HG02840 (cell line): Measurements from ENCODE around the gene MISP.
"Not testable (repeated sequence)": the region's sequence is repeated elsewhere in the genome, so short reads cannot be mapped to it uniquely, and the experiment has no call there.

Experiments used
- ATAC-seq: cut with Tn5 transposase; IDR thresholded peaks from one replicate; pipeline ENCODE4 v1.9.1; 2021; ENCODE audit warnings: mild to moderate bottlenecking, moderate library complexity, moderate number of reproducible peaks; ENCODE audit not compliant: unreplicated experiment, low FRiP score

MISP gene

GRCh38 chr19:745138-745537 is 5.8 kb upstream of the MISP start:
- ATAC-seq, result not testable (repeated sequence)

- ATAC-seq, result no peak
These were observed 4.6 kb upstream of the MISP start for GRCh38 chr19:746208-746819.

GRCh38 chr19:746956-747355 is 4.0 kb upstream of the MISP start:
- no peak for ATAC-seq

- ATAC-seq, result no peak
These were observed 3.3 kb upstream of the MISP start for GRCh38 chr19:747432-748273.

GRCh38 chr19:748274-748598 is 2.7 kb upstream of the MISP start:
- ATAC-seq, result no peak

- no peak for ATAC-seq
These were observed 1.1 kb upstream of the MISP start for GRCh38 chr19:749811-750210.

- ATAC-seq, result no peak
These were observed 809 bp downstream of the MISP start for GRCh38 chr19:751501-752341.

GRCh38 chr19:752652-753517 is 2.0 kb downstream of the MISP start:
- ATAC-seq, result no peak

- no peak for ATAC-seq
These were observed 3.6 kb downstream of the MISP start for GRCh38 chr19:754530-754929.

GRCh38 chr19:755063-755462 is 4.2 kb downstream of the MISP start:
- ATAC-seq, result no peak

- no peak for ATAC-seq
These were observed 5.3 kb downstream of the MISP start for GRCh38 chr19:756236-756635.

GRCh38 chr19:756821-757688 is 6.1 kb downstream of the MISP start:
- no peak for ATAC-seq

GRCh38 chr19:757811-758668 is 7.1 kb downstream of the MISP start:
- no peak for ATAC-seq

- no peak for ATAC-seq
These were observed 12.3 kb downstream of the MISP start for GRCh38 chr19:763181-763580.

- no peak for ATAC-seq
These were observed 13.0 kb downstream of the MISP start for GRCh38 chr19:763869-764268.

GRCh38 chr19:764301-764700 is 13.4 kb downstream of the MISP start:
- ATAC-seq, result no peak

- no peak for ATAC-seq
These were observed 14.3 kb downstream of the MISP start for GRCh38 chr19:765179-765738.

- ATAC-seq, result no peak
These were observed 17.5 kb downstream of the MISP start for GRCh38 chr19:768424-768823.
